Gastrocnemius medialis (tissue), 4 donors: ENCODE results near the gene UGT1A3.

Experiments used
- POLR2A ChIP-seq, 2 donors: fragments of 450-650 bp; IDR thresholded peaks; one replicate each; pipeline ENCODE4 v1.6.1; 2017; ENCODE audit warnings: antibody characterized with exemption in 2 of 2, mild to moderate bottlenecking in 2 of 2, moderate library complexity in 2 of 2
- TF ChIP-seq, protein P1 (sequence below), 5 experiments: fragments of 450-650 bp in 3 of 5; fragments of 200-600 bp in 2 of 5; sonication (generic) in 2 of 5; IDR thresholded peaks in 4 of 5; conservative IDR thresholded peaks in 1 of 5; 1 replicate in 4 of 5; 2 replicates in 1 of 5; pipeline ENCODE4 v1.5.1; 2016 to 2019; ENCODE audit warnings: antibody characterized with exemption in 5 of 5, mild to moderate bottlenecking in 3 of 5, moderate library complexity in 3 of 5

DNA sequence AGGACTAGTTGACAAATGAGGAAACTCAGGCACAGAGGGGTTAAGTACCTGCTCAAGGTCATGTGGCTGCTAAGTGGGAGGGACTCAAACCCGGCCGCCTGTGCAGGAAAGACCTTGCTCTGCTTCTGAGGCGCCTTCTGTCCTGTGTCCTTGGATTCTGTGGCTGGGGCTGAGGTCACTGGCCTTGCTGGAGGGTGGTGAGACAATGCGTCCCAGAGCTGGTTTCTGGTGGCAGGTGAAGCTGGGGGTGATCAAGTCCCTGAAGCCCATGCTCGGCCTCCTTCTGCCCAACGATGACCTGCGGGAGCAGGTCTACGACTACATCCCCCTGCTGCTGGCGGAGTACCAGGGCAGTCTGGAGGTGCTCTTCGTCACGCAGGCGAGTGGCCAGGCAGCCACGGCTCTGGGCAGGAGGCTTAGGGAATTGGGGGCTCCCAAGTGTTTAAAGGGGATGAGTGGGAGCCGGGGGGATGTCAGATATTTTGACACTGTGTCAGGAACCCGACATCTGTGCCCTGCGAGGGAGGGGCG, 65.4 kb downstream of the UGT1A3 start:
- TF ChIP-seq, protein P1, sequence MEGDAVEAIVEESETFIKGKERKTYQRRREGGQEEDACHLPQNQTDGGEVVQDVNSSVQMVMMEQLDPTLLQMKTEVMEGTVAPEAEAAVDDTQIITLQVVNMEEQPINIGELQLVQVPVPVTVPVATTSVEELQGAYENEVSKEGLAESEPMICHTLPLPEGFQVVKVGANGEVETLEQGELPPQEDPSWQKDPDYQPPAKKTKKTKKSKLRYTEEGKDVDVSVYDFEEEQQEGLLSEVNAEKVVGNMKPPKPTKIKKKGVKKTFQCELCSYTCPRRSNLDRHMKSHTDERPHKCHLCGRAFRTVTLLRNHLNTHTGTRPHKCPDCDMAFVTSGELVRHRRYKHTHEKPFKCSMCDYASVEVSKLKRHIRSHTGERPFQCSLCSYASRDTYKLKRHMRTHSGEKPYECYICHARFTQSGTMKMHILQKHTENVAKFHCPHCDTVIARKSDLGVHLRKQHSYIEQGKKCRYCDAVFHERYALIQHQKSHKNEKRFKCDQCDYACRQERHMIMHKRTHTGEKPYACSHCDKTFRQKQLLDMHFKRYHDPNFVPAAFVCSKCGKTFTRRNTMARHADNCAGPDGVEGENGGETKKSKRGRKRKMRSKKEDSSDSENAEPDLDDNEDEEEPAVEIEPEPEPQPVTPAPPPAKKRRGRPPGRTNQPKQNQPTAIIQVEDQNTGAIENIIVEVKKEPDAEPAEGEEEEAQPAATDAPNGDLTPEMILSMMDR (IDR thresholded peaks at IDR 0.05 in 4 of 5, conservative IDR thresholded peaks at IDR 0.05 in 1 of 5), result no peak
- TF ChIP-seq POLR2A (IDR thresholded peaks at IDR 0.05), result no peak
